HepG2 (cell line): ENCODE results near the gene WWP2. TPM values are rescaled to one million over a fixed set of nuclear protein-coding genes. Genes with fewer than 3 reads are reported as not detected.

Source experiments
- CERS6 ChIP-seq: sonication (generic); formaldehyde crosslinking; IDR thresholded peaks from 2 replicates; pipeline ENCODE4 v1.5.0; 2020; ENCODE audit warnings: missing genetic modification reagents
- ETV6 ChIP-seq: sonication (generic); formaldehyde crosslinking; conservative IDR thresholded peaks from 2 replicates; pipeline ENCODE4 v1.4.0; 2020; ENCODE audit warnings: missing genetic modification reagents
- FOXJ3 ChIP-seq: sonication (generic); formaldehyde crosslinking; IDR thresholded peaks from 2 replicates; pipeline ENCODE4 v1.4.0; 2020; ENCODE audit warnings: missing genetic modification reagents, mild to moderate bottlenecking, borderline replicate concordance
- FOXK2 ChIP-seq: fragments of 450-650 bp; IDR thresholded peaks from 2 replicates; pipeline ENCODE4 v1.6.1; 2016
- HNF1A ChIP-seq, 2 experiments: sonication (generic) in 1 of 2; formaldehyde crosslinking in 1 of 2; IDR thresholded peaks; 2 replicates each; pipeline versions ENCODE4 v1.4.0 to v1.6.1; 2016 to 2020; ENCODE audit warnings: borderline replicate concordance in 1 of 2, low read depth in 1 of 2, mild to moderate bottlenecking in 1 of 2, missing genetic modification reagents in 1 of 2
- HOMEZ ChIP-seq: IDR thresholded peaks from 2 replicates; pipeline ENCODE4 v1.6.1; 2016; ENCODE audit warnings: low read depth
- HOXD1 ChIP-seq: sonication (generic); formaldehyde crosslinking; IDR thresholded peaks from 2 replicates; pipeline ENCODE4 v1.5.0; 2020; ENCODE audit warnings: missing genetic modification reagents
- KLF12 ChIP-seq: sonication (generic); formaldehyde crosslinking; IDR thresholded peaks from 2 replicates; pipeline ENCODE4 v1.4.0; 2020; ENCODE audit warnings: missing genetic modification reagents, borderline replicate concordance
- MEIS2 ChIP-seq: sonication (generic); formaldehyde crosslinking; IDR thresholded peaks from 2 replicates; pipeline ENCODE4 v1.9.0; 2021; ENCODE audit warnings: mild to moderate bottlenecking, missing genetic modification reagents
- MTA3 ChIP-seq: sonication (generic); formaldehyde crosslinking; IDR thresholded peaks from 2 replicates; pipeline ENCODE4 v1.4.0; 2020; ENCODE audit warnings: missing genetic modification reagents
- THAP7 ChIP-seq: sonication (generic); formaldehyde crosslinking; IDR thresholded peaks from 2 replicates; pipeline ENCODE4 v1.8.1; 2023; ENCODE audit warnings: mild to moderate bottlenecking, missing genetic modification reagents
- ZBTB46 ChIP-seq: sonication (generic); formaldehyde crosslinking; IDR thresholded peaks from 2 replicates; pipeline ENCODE4 v1.4.0; 2020; ENCODE audit warnings: mild to moderate bottlenecking, missing genetic modification reagents, borderline replicate concordance
- ZIK1 ChIP-seq: sonication (generic); formaldehyde crosslinking; IDR thresholded peaks from 2 replicates; pipeline ENCODE4 v1.5.0; 2020; ENCODE audit warnings: mild to moderate bottlenecking, low read depth, missing genetic modification reagents, borderline replicate concordance
- ZNF160 ChIP-seq: sonication (generic); formaldehyde crosslinking; IDR thresholded peaks from 2 replicates; pipeline ENCODE4 v1.8.0; 2022; ENCODE audit warnings: mild to moderate bottlenecking, inconsistent platforms, missing genetic modification reagents
- ZNF260 ChIP-seq: sonication (generic); formaldehyde crosslinking; IDR thresholded peaks from 2 replicates; pipeline ENCODE4 v1.4.0; 2020; ENCODE audit warnings: missing genetic modification reagents, low read depth, mild to moderate bottlenecking, borderline replicate concordance
- ZNF619 ChIP-seq: sonication (generic); formaldehyde crosslinking; IDR thresholded peaks from 2 replicates; pipeline ENCODE4 v1.4.0; 2020; ENCODE audit warnings: mild to moderate bottlenecking, missing genetic modification reagents
- polyA plus RNA-seq, 8 experiments: library from polyadenylated mRNA; depleted of rRNA in 3 of 8; stranded (reverse) in 7 of 8; unstranded in 1 of 8; fragments of >200 nt; fragmentation: Illumina TruSeq in 4 of 8; extraction: Trizol in 4 of 8; gene quantifications; 2 replicates each; pipeline versions ENCODE4 v1.2.1 to v1.2.3, GENCODE V29; 2011 to 2016; ENCODE audit warnings: low read depth in 4 of 8, missing spikeins in 1 of 8, mixed read lengths in 1 of 8; ENCODE audit not compliant: insufficient read depth in 1 of 8
- total RNA-seq, 5 experiments: library from RNA; depleted of rRNA; stranded (reverse); fragments of >200 nt; fragmentation: Illumina TruSeq; extraction: Trizol; gene quantifications; 2 replicates each; pipeline ENCODE4 v1.2.3, GENCODE V29; 2016; ENCODE audit warnings: low read depth in 1 of 5

The WWP2 gene
- total and polyA plus RNA-seq, 2 of the 13 experiments (the other 11 are each of a cell fraction or from before 2014, with no cell fraction given), result 11.4 to 28.2 TPM

- TF ChIP-seq ZBTB46 (no peak; the same call in 1 of the 2 replicates), THAP7 (CRISPR knock-in tag) (no peak), HNF1A (IDR thresholded peaks at IDR 0.05; ENCODE audit: low read depth) (no peak), HNF1A (CRISPR knock-in tag; IDR thresholded peaks at IDR 0.05; ENCODE audit: borderline replicate concordance) (peak; percentile 68; the same call in 1 of the 2 replicates), MTA3 (no peak), HOMEZ (CRISPR knock-in tag) (peak; percentile 45; the same call in 1 of the 2 replicates), ETV6 (CRISPR knock-in tag) (peak; percentile 70; the same call in 1 of the 2 replicates), ZIK1 (CRISPR knock-in tag) (peak; percentile 96; the same call in 1 of the 2 replicates), KLF12 (peak; percentile 85), ZNF619 (CRISPR knock-in tag) (peak; percentile 91; the same call in 1 of the 2 replicates), CERS6 (CRISPR knock-in tag) (peak; percentile 20; the same call in 1 of the 2 replicates), FOXJ3 (CRISPR knock-in tag) (peak; percentile 67), HOXD1 (no peak; the same call in 1 of the 2 replicates), MEIS2 (CRISPR knock-in tag) (peak; percentile 66), FOXK2 (no peak), ZNF160 (CRISPR knock-in tag) (peak; percentile 74; the same call in 1 of the 2 replicates), ZNF260 (no peak)
Observed at GRCh38 chr16:69754469-69755310, 7.4 kb upstream of the WWP2 start, which contains the start of gene NOB1 (continued).
